Activated naive CD8-positive, alpha-beta T cell treated with anti-CD3 and anti-CD28 coated beads, Interleukin-2, amount 10 ng/mL, durations not matched to agents 7 days and 5 days (primary cell): ENCODE measurements around the gene CRABP1. TPM values are rescaled to one million over a fixed set of nuclear protein-coding genes. Genes with fewer than 3 reads are reported as not detected.
A peak's percentile ranks its signal among the peaks of the same experiment; 100 is the strongest.

ENCODE experiments used
- ATAC-seq: fragments of 150-1000 bp; cut with Tn5 transposase; one replicate; pipeline ENCODE4 v1.10.0; 2021; ENCODE audit warnings: low read depth, moderate library complexity
- POLR2A ChIA-PET: fragments of 350-600 bp; sonication (Branson Sonifier 250); formaldehyde crosslinking; loops from one replicate; lab custom pipeline; 2021; ENCODE audit warnings: antibody characterized with exemption; lab: Charles Lee
- DNase-seq: peaks from one replicate; pipeline ENCODE4 v3.0.0; 2021
- H3K27ac Mint-ChIP-seq: one replicate; pipeline ENCODE4 v1.8.0; 2022; ENCODE audit warnings: mild to moderate bottlenecking, mixed read lengths
- H3K27me3 Mint-ChIP-seq: one replicate; pipeline ENCODE4 v1.8.0; 2022; ENCODE audit warnings: mild to moderate bottlenecking, moderate library complexity, mixed read lengths
- H3K36me3 Mint-ChIP-seq: one replicate; pipeline ENCODE4 v1.8.0; 2021; ENCODE audit warnings: mild to moderate bottlenecking, mixed read lengths
- H3K4me1 Mint-ChIP-seq: one replicate; pipeline ENCODE4 v1.8.0; 2021; ENCODE audit warnings: mixed read lengths
- H3K4me3 Mint-ChIP-seq: one replicate; pipeline ENCODE4 v1.8.0; 2022; ENCODE audit warnings: mild to moderate bottlenecking, moderate library complexity, mixed read lengths
- H3K9me3 Mint-ChIP-seq: one replicate; pipeline ENCODE4 v1.8.0; 2021; ENCODE audit warnings: mixed read lengths
- total RNA-seq, 2 experiments: library from RNA; stranded (reverse); gene quantifications; one replicate each; pipeline ENCODE4 v1.2.3, GENCODE V29; 2021

Gene CRABP1
- not detected for total RNA-seq

- H3K9me3 Mint-ChIP-seq, result no peaks in the 10 kb centered on the region
- H3K4me3 Mint-ChIP-seq, result peak within 1 kb of the TSS; percentile 17
- H3K36me3 Mint-ChIP-seq, result no peaks in the 10 kb centered on the region
- ATAC-seq (peak; percentile 22), DNase-seq (peak; percentile 41)
- POLR2A ChIA-PET, result no interaction called here
- peaks cover 61% of the 10 kb centered on the region for H3K27me3 Mint-ChIP-seq
- H3K4me1 Mint-ChIP-seq, result no peaks in the 10 kb centered on the region
- H3K27ac Mint-ChIP-seq, result no peak within 1 kb of the TSS
Measured at GRCh38 chr15:78340231-78341056, at the start of gene CRABP1. TSS of gene CRABP1 (plus strand) at chr15:78340353. CDS start at chr15:78340429, 76 bp downstream.

GRCh38 chr15:78291052-78291451 is 49.1 kb upstream of the CRABP1 start:
- Mint-ChIP-seq H3K4me1 (peaks cover 2% of the 10 kb centered on the region), H3K27me3 (no peaks in the 10 kb centered on the region), H3K27ac (no peak overlapping the region), H3K9me3 (no peaks in the 10 kb centered on the region), H3K36me3 (peaks cover 14% of the 10 kb centered on the region), H3K4me3 (no peak overlapping the region)
- no peak for ATAC-seq
- DNase-seq, result no peak
- POLR2A ChIA-PET, result no interaction called here

- DNase-seq (no peak), ATAC-seq (no peak)
- POLR2A ChIA-PET, result no interaction called here
- Mint-ChIP-seq H3K4me1 (no peaks in the 10 kb centered on the region), H3K4me3 (no peak overlapping the region), H3K27me3 (no peaks in the 10 kb centered on the region), H3K36me3 (peaks cover 12% of the 10 kb centered on the region), H3K9me3 (no peaks in the 10 kb centered on the region), H3K27ac (no peak overlapping the region)
Measured at GRCh38 chr15:78291698-78292097, 48.5 kb upstream of the CRABP1 start.

GRCh38 chr15:78292219-78292618 is 47.9 kb upstream of the CRABP1 start:
- ATAC-seq, result no peak
- POLR2A ChIA-PET, result no interaction called here
- H3K27ac Mint-ChIP-seq, result no peak overlapping the region
- H3K27me3 Mint-ChIP-seq, result no peaks in the 10 kb centered on the region
- DNase-seq, result no peak
- H3K4me3 Mint-ChIP-seq, result no peak overlapping the region
- peaks cover 11% of the 10 kb centered on the region for H3K36me3 Mint-ChIP-seq
- no peaks in the 10 kb centered on the region for H3K9me3 Mint-ChIP-seq
- peaks cover 3% of the 10 kb centered on the region for H3K4me1 Mint-ChIP-seq

- ATAC-seq (peak; percentile 98), DNase-seq (peak; percentile 95)
- POLR2A ChIA-PET, result interaction anchor here (0.6 to 2.4 kb wide), 12 partner anchors 12 to 1138 kb away, joined by 3 to 33 read pairs (median 3); partner anchors contain the start of genes DNAJA4, IREB2 and PSMA4
- peak within 1 kb of the TSS; percentile 99 for H3K4me3 Mint-ChIP-seq
- H3K36me3 Mint-ChIP-seq, result no peaks in the 10 kb centered on the region
- peaks cover 18% of the 10 kb centered on the region for H3K4me1 Mint-ChIP-seq
- H3K9me3 Mint-ChIP-seq, result no peaks in the 10 kb centered on the region
- H3K27me3 Mint-ChIP-seq, result no peaks in the 10 kb centered on the region
- H3K27ac Mint-ChIP-seq, result peak within 1 kb of the TSS; percentile 95
Measured at GRCh38 chr15:78299101-78299930, 40.8 kb upstream of the CRABP1 start, which contains the start of gene SKIC8. TSS of gene SKIC8 (minus strand) at chr15:78299609. CDS start at chr15:78295686, 3,923 bp downstream.

- Mint-ChIP-seq H3K4me3 (no peak overlapping the region), H3K36me3 (no peaks in the 10 kb centered on the region), H3K4me1 (peaks cover 18% of the 10 kb centered on the region), H3K27ac (peak overlapping the region; percentile 20), H3K9me3 (no peaks in the 10 kb centered on the region), H3K27me3 (peaks cover 3% of the 10 kb centered on the region)
- POLR2A ChIA-PET, result interaction anchor here (1.0 kb wide), 1 partner anchor 136 kb away, joined by 4 read pairs; no protein-coding TSS in a partner anchor
- ATAC-seq (no peak), DNase-seq (no peak)
Measured at GRCh38 chr15:78301326-78301725, 38.8 kb upstream of the CRABP1 start.

- DNase-seq (no peak), ATAC-seq (no peak)
- Mint-ChIP-seq H3K27me3 (peaks cover 3% of the 10 kb centered on the region), H3K27ac (no peak overlapping the region), H3K36me3 (no peaks in the 10 kb centered on the region), H3K4me3 (no peak overlapping the region), H3K9me3 (no peaks in the 10 kb centered on the region), H3K4me1 (peaks cover 18% of the 10 kb centered on the region)
- POLR2A ChIA-PET, result interaction anchor here (1.0 kb wide), 1 partner anchor 136 kb away, joined by 4 read pairs; no protein-coding TSS in a partner anchor
Measured at GRCh38 chr15:78301828-78302227, 38.3 kb upstream of the CRABP1 start.

- no peak for DNase-seq
- H3K27me3 Mint-ChIP-seq, result peaks cover 3% of the 10 kb centered on the region
- ATAC-seq, result no peak
- peaks cover 14% of the 10 kb centered on the region for H3K4me1 Mint-ChIP-seq
- POLR2A ChIA-PET, result no interaction called here
- no peaks in the 10 kb centered on the region for H3K9me3 Mint-ChIP-seq
- no peak overlapping the region for H3K4me3 Mint-ChIP-seq
- no peaks in the 10 kb centered on the region for H3K36me3 Mint-ChIP-seq
- no peak overlapping the region for H3K27ac Mint-ChIP-seq
Measured at GRCh38 chr15:78302579-78303312, 37.4 kb upstream of the CRABP1 start.

GRCh38 chr15:78304216-78305066 is 35.7 kb upstream of the CRABP1 start:
- H3K4me3 Mint-ChIP-seq, result no peak overlapping the region
- POLR2A ChIA-PET, result no interaction called here

GRCh38 chr15:78306176-78306774 is 33.9 kb upstream of the CRABP1 start:
- DNase-seq (no peak), ATAC-seq (no peak)
- Mint-ChIP-seq H3K27ac (no peak overlapping the region), H3K9me3 (no peaks in the 10 kb centered on the region), H3K4me3 (no peak overlapping the region), H3K36me3 (no peaks in the 10 kb centered on the region), H3K27me3 (peaks cover 8% of the 10 kb centered on the region), H3K4me1 (peaks cover 4% of the 10 kb centered on the region)
- POLR2A ChIA-PET, result no interaction called here

More at GRCh38 chr15:78304216-78305066, 35.7 kb upstream of the CRABP1 start:
- no peaks in the 10 kb centered on the region for H3K9me3 Mint-ChIP-seq
- DNase-seq (no peak), ATAC-seq (no peak)
- no peak overlapping the region for H3K27ac Mint-ChIP-seq
- no peaks in the 10 kb centered on the region for H3K36me3 Mint-ChIP-seq
- peaks cover 6% of the 10 kb centered on the region for H3K27me3 Mint-ChIP-seq
- peaks cover 6% of the 10 kb centered on the region for H3K4me1 Mint-ChIP-seq

GRCh38 chr15:78307976-78308375 is 32.2 kb upstream of the CRABP1 start:
- no peaks in the 10 kb centered on the region for H3K4me1 Mint-ChIP-seq
- H3K9me3 Mint-ChIP-seq, result no peaks in the 10 kb centered on the region
- no peaks in the 10 kb centered on the region for H3K36me3 Mint-ChIP-seq
- POLR2A ChIA-PET, result no interaction called here
- ATAC-seq, result no peak
- no peak overlapping the region for H3K27ac Mint-ChIP-seq
- DNase-seq, result no peak
- peaks cover 8% of the 10 kb centered on the region for H3K27me3 Mint-ChIP-seq
- H3K4me3 Mint-ChIP-seq, result no peak overlapping the region
